HepG2 (cell line): ENCODE results near the gene EEF2. TPM values are rescaled to one million over a fixed set of nuclear protein-coding genes. Genes with fewer than 3 reads are reported as not detected.
A peak's percentile ranks its signal among the peaks of the same experiment; 100 is the strongest.

Experiments used
- CHD4 ChIP-seq: fragments of 200-600 bp; sonication (generic); IDR thresholded peaks from 2 replicates; pipeline ENCODE4 v1.7.0; 2017; ENCODE audit warnings: mild to moderate bottlenecking, low read length, borderline replicate concordance
- ELF3 ChIP-seq: IDR thresholded peaks from 2 replicates; pipeline ENCODE4 v1.6.1; 2016; ENCODE audit warnings: missing genetic modification reagents, missing compliant biosample characterization
- ERF ChIP-seq: IDR thresholded peaks from 2 replicates; pipeline ENCODE4 v1.6.1; 2018; ENCODE audit warnings: missing biosample characterization, missing genetic modification reagents
- IRF2 ChIP-seq: IDR thresholded peaks from 2 replicates; pipeline ENCODE4 v1.6.1; 2018; ENCODE audit warnings: missing genetic modification reagents, missing compliant biosample characterization
- JUN ChIP-seq: sonication (generic); formaldehyde crosslinking; IDR thresholded peaks from 2 replicates; pipeline ENCODE4 v1.4.0; 2020; ENCODE audit warnings: mild to moderate bottlenecking, missing genetic modification reagents
- MED1 ChIP-seq: sonication (generic); formaldehyde crosslinking; IDR thresholded peaks from 2 replicates; pipeline ENCODE4 v1.4.0; 2020; ENCODE audit warnings: missing genetic modification reagents
- MTA3 ChIP-seq: sonication (generic); formaldehyde crosslinking; IDR thresholded peaks from 2 replicates; pipeline ENCODE4 v1.4.0; 2020; ENCODE audit warnings: missing genetic modification reagents
- PHF20 ChIP-seq: sonication (generic); formaldehyde crosslinking; IDR thresholded peaks from 2 replicates; pipeline ENCODE4 v1.5.0; 2020; ENCODE audit warnings: mild to moderate bottlenecking, missing genetic modification reagents
- SCMH1 ChIP-seq: sonication (generic); formaldehyde crosslinking; IDR thresholded peaks from 2 replicates; pipeline ENCODE4 v1.9.0; 2021; ENCODE audit warnings: missing genetic modification reagents, mild to moderate bottlenecking, borderline replicate concordance
- SP5 ChIP-seq: IDR thresholded peaks from 2 replicates; pipeline ENCODE4 v1.6.1; 2016; ENCODE audit warnings: low read depth, borderline replicate concordance
- TBX3 ChIP-seq: fragments of 450-650 bp; IDR thresholded peaks from 2 replicates; pipeline ENCODE4 v1.6.1; 2017; ENCODE audit warnings: antibody characterized with exemption, mild to moderate bottlenecking, inconsistent platforms, borderline replicate concordance
- TOPORS ChIP-seq: sonication (generic); formaldehyde crosslinking; IDR thresholded peaks from 2 replicates; pipeline ENCODE4 v1.8.0; 2023; ENCODE audit warnings: mild to moderate bottlenecking, missing genetic modification reagents
- ZBTB42 ChIP-seq: sonication (generic); formaldehyde crosslinking; IDR thresholded peaks from 2 replicates; pipeline ENCODE4 v1.5.0; 2020; ENCODE audit warnings: mild to moderate bottlenecking, missing genetic modification reagents
- ZFP36 ChIP-seq: fragments of 150-350 bp; IDR thresholded peaks from 2 replicates; pipeline ENCODE4 v1.6.1; 2018; ENCODE audit warnings: borderline replicate concordance, low read length, low read depth; ENCODE audit not compliant: partially characterized antibody
- ZNF343 ChIP-seq: sonication (generic); formaldehyde crosslinking; IDR thresholded peaks from 2 replicates; pipeline ENCODE4 v1.4.0; 2020; ENCODE audit warnings: mild to moderate bottlenecking, missing genetic modification reagents
- ZNF383 ChIP-seq: sonication (generic); formaldehyde crosslinking; IDR thresholded peaks from 2 replicates; pipeline ENCODE4 v1.4.0; 2020; ENCODE audit warnings: missing genetic modification reagents, mild to moderate bottlenecking, borderline replicate concordance
- ZNF543 ChIP-seq: sonication (generic); formaldehyde crosslinking; IDR thresholded peaks from 2 replicates; pipeline ENCODE4 v1.4.0; 2020; ENCODE audit warnings: mild to moderate bottlenecking, missing genetic modification reagents
- ZNF776 ChIP-seq: sonication (generic); formaldehyde crosslinking; IDR thresholded peaks from 2 replicates; pipeline ENCODE4 v1.4.0; 2020; ENCODE audit warnings: mild to moderate bottlenecking, missing genetic modification reagents
- polyA plus RNA-seq, 8 experiments: library from polyadenylated mRNA; depleted of rRNA in 3 of 8; stranded (reverse) in 7 of 8; unstranded in 1 of 8; fragments of >200 nt; fragmentation: Illumina TruSeq in 4 of 8; extraction: Trizol in 4 of 8; gene quantifications; 2 replicates each; pipeline versions ENCODE4 v1.2.1 to v1.2.3, GENCODE V29; 2011 to 2016; ENCODE audit warnings: low read depth in 4 of 8, missing spikeins in 1 of 8, mixed read lengths in 1 of 8; ENCODE audit not compliant: insufficient read depth in 1 of 8
- total RNA-seq, 5 experiments: library from RNA; depleted of rRNA; stranded (reverse); fragments of >200 nt; fragmentation: Illumina TruSeq; extraction: Trizol; gene quantifications; 2 replicates each; pipeline ENCODE4 v1.2.3, GENCODE V29; 2016; ENCODE audit warnings: low read depth in 1 of 5
- TF ChIP-seq, protein P1 (sequence below): sonication (generic); formaldehyde crosslinking; IDR thresholded peaks from 2 replicates; pipeline ENCODE4 v1.5.0; 2020; ENCODE audit warnings: mild to moderate bottlenecking, missing genetic modification reagents, borderline replicate concordance
- TF ChIP-seq, protein P2 (sequence below): sonication (generic); formaldehyde crosslinking; conservative IDR thresholded peaks from 2 replicates; pipeline ENCODE4 v1.4.0; 2020; ENCODE audit warnings: missing genetic modification reagents
- TF ChIP-seq, protein P3 (sequence below): IDR thresholded peaks from 2 replicates; pipeline ENCODE4 v1.6.1; 2012; ENCODE audit warnings: inconsistent platforms
- TF ChIP-seq, protein P4 (sequence below): sonication (generic); formaldehyde crosslinking; IDR thresholded peaks from 2 replicates; pipeline ENCODE4 v1.8.1; 2022; ENCODE audit warnings: low read depth, mild to moderate bottlenecking, missing genetic modification reagents

The EEF2 gene
- total and polyA plus RNA-seq, 2 of the 13 experiments (the other 11 are each of a cell fraction or from before 2014, with no cell fraction given), result 1,441 to 1,777 TPM

DNA sequence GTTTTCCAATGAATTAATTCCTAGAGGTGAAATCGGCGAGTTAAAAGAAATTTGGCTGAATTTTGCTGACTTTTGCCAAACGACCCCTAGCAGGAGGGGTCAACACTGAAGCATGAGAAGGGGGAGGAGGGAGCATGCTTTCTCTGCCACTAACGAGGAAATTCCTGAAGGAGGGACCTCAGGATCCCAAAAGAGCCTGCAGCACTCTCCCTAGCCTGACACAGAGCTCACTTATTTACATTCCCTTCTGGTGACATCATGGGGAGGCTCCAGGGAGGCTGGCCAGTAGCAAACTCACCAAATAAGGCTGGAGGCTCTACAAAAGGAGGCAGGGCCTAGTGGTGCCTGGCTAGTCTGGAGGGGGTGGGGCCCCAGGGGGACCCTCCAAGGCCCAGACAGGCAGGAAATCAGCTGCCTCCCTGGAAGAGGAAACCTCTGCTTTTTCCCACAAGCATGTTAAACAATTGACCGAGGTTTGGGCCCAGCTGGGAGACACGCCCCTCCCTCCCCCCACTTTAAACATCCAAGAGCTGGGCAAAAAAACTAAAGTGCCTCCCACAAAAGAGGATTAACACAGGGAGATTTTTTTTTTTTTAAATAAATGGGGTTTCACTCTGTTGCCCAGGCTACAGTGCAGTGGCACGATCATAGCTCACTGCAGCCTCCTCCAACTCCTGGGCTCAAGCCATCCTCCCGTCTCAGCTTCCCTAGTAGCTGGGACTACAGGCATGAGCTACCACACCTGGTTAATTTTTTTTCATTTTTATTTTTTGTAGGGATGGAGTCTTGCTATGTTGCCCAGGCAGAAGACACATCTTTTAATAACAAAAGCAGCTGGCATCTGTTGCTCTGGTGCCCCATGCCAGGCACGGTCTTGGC is 16.5 kb downstream of the EEF2 start (continued):
- TF ChIP-seq PHF20 (CRISPR knock-in tag) (peak; percentile 24; the same call in 1 of the 2 replicates), ZNF343 (CRISPR knock-in tag) (no peak), ZNF776 (CRISPR knock-in tag) (no peak), SP5 (CRISPR knock-in tag) (peak; percentile 24; the same call in 1 of the 2 replicates), ZNF543 (CRISPR knock-in tag) (no peak), MED1 (CRISPR knock-in tag) (peak; percentile 59), IRF2 (CRISPR knock-in tag) (peak; percentile 64; the same call in 1 of the 2 replicates), TOPORS (CRISPR knock-in tag) (no peak), ZFP36 (peak; percentile 89), ZNF383 (no peak), ZBTB42 (CRISPR knock-in tag) (no peak), MTA3 (CRISPR knock-in tag) (no peak), JUN (peak; percentile 99), TBX3 (no peak), CHD4 (no peak), ELF3 (peak; percentile 50; the same call in 1 of the 2 replicates), SCMH1 (CRISPR knock-in tag) (no peak), ERF (CRISPR knock-in tag) (peak; percentile 67; the same call in 1 of the 2 replicates)
- TF ChIP-seq, protein P1, sequence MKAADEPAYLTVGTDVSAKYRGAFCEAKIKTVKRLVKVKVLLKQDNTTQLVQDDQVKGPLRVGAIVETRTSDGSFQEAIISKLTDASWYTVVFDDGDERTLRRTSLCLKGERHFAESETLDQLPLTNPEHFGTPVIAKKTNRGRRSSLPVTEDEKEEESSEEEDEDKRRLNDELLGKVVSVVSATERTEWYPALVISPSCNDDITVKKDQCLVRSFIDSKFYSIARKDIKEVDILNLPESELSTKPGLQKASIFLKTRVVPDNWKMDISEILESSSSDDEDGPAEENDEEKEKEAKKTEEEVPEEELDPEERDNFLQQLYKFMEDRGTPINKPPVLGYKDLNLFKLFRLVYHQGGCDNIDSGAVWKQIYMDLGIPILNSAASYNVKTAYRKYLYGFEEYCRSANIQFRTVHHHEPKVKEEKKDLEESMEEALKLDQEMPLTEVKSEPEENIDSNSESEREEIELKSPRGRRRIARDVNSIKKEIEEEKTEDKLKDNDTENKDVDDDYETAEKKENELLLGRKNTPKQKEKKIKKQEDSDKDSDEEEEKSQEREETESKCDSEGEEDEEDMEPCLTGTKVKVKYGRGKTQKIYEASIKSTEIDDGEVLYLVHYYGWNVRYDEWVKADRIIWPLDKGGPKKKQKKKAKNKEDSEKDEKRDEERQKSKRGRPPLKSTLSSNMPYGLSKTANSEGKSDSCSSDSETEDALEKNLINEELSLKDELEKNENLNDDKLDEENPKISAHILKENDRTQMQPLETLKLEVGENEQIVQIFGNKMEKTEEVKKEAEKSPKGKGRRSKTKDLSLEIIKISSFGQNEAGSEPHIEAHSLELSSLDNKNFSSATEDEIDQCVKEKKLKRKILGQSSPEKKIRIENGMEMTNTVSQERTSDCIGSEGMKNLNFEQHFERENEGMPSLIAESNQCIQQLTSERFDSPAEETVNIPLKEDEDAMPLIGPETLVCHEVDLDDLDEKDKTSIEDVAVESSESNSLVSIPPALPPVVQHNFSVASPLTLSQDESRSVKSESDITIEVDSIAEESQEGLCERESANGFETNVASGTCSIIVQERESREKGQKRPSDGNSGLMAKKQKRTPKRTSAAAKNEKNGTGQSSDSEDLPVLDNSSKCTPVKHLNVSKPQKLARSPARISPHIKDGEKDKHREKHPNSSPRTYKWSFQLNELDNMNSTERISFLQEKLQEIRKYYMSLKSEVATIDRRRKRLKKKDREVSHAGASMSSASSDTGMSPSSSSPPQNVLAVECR (CRISPR knock-in tag), result no peak; the same call in 1 of the 2 replicates
- TF ChIP-seq, protein P2, sequence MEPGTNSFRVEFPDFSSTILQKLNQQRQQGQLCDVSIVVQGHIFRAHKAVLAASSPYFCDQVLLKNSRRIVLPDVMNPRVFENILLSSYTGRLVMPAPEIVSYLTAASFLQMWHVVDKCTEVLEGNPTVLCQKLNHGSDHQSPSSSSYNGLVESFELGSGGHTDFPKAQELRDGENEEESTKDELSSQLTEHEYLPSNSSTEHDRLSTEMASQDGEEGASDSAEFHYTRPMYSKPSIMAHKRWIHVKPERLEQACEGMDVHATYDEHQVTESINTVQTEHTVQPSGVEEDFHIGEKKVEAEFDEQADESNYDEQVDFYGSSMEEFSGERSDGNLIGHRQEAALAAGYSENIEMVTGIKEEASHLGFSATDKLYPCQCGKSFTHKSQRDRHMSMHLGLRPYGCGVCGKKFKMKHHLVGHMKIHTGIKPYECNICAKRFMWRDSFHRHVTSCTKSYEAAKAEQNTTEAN (CRISPR knock-in tag), result no peak
- TF ChIP-seq, protein P3, sequence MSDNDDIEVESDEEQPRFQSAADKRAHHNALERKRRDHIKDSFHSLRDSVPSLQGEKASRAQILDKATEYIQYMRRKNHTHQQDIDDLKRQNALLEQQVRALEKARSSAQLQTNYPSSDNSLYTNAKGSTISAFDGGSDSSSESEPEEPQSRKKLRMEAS, result no peak
- TF ChIP-seq, protein P4, sequence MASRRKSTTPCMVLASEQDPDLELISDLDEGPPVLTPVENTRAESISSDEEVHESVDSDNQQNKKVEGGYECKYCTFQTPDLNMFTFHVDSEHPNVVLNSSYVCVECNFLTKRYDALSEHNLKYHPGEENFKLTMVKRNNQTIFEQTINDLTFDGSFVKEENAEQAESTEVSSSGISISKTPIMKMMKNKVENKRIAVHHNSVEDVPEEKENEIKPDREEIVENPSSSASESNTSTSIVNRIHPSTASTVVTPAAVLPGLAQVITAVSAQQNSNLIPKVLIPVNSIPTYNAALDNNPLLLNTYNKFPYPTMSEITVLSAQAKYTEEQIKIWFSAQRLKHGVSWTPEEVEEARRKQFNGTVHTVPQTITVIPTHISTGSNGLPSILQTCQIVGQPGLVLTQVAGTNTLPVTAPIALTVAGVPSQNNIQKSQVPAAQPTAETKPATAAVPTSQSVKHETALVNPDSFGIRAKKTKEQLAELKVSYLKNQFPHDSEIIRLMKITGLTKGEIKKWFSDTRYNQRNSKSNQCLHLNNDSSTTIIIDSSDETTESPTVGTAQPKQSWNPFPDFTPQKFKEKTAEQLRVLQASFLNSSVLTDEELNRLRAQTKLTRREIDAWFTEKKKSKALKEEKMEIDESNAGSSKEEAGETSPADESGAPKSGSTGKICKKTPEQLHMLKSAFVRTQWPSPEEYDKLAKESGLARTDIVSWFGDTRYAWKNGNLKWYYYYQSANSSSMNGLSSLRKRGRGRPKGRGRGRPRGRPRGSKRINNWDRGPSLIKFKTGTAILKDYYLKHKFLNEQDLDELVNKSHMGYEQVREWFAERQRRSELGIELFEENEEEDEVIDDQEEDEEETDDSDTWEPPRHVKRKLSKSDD (CRISPR knock-in tag), result no peak
